Heart left ventricle (tissue), 16 donors: ENCODE results near the gene IFNAR1. TPM values are rescaled to one million over a fixed set of nuclear protein-coding genes. Genes with fewer than 3 reads are reported as not detected.

ENCODE experiments used
- ATAC-seq, 4 donors: fragments of 200-7000 bp; cut with Tn5 transposase; one replicate each; pipeline ENCODE4 v1.9.1; 2020 to 2022; ENCODE audit warnings: moderate library complexity in 4 of 4, mild to moderate bottlenecking in 3 of 4, moderate number of reproducible peaks in 1 of 4
- DNase-seq, 5 donors: peaks; one replicate each; pipeline ENCODE4 v3.0.0-alpha.2; 2020
- H3K27ac ChIP-seq, 12 donors: fragments of 200-600 bp; sonication (generic) in 4 of 12; one replicate each; pipeline versions ENCODE4 v1.5.0 to v1.8.0; 2016 to 2022; ENCODE audit warnings: mild to moderate bottlenecking in 2 of 12
- H3K27me3 ChIP-seq, 9 donors: fragments of 200-600 bp; sonication (generic) in 2 of 9; one replicate each; pipeline versions ENCODE4 v1.5.1 to v1.8.0; 2016 to 2022; ENCODE audit warnings: mild to moderate bottlenecking in 3 of 9
- H3K36me3 ChIP-seq, 9 donors: fragments of 200-600 bp; sonication (generic) in 2 of 9; one replicate each; pipeline versions ENCODE4 v1.5.0 to v1.8.0; 2018 to 2022; ENCODE audit warnings: mild to moderate bottlenecking in 2 of 9
- H3K4me1 ChIP-seq, 12 donors: fragments of 200-600 bp; sonication (generic) in 4 of 12; one replicate each; pipeline versions ENCODE4 v1.5.0 to v1.8.0; 2016 to 2022; ENCODE audit warnings: mild to moderate bottlenecking in 3 of 12
- H3K4me3 ChIP-seq, 12 donors: fragments of 200-600 bp; sonication (generic) in 4 of 12; one replicate each; pipeline versions ENCODE4 v1.5.0 to v1.8.0; 2017 to 2022; ENCODE audit warnings: mild to moderate bottlenecking in 9 of 12, moderate library complexity in 4 of 12
- H3K9me3 ChIP-seq, 12 donors: fragments of 200-600 bp; sonication (generic) in 4 of 12; one replicate each; pipeline versions ENCODE4 v1.5.0 to v1.8.0; 2016 to 2022; ENCODE audit warnings: mild to moderate bottlenecking in 1 of 12
- POLR2A ChIP-seq, 2 donors: fragments of 450-650 bp; IDR thresholded peaks; one replicate each; pipeline ENCODE4 v1.6.1; 2017; ENCODE audit warnings: antibody characterized with exemption in 2 of 2, mild to moderate bottlenecking in 2 of 2, moderate library complexity in 2 of 2
- WGBS, 4 donors: extraction: QIAGEN DNeasy Blood & Tissue Kit in 2 of 4; methylation state at CpG; one replicate each; pipeline versions ENCODE4 v1.1.5 to v1.1.7; 2013 to 2018; 5-methylcytosine and 5-hydroxymethylcytosine counted together
- intact Hi-C, 10 donors: fragments of 100-400 bp; cut with DNase I; formaldehyde crosslinking; loops; one replicate each; pipeline versions ENCODE4 v1.11.1 to v1.14.2; 2022
- polyA plus RNA-seq, 2 donors: library from polyadenylated mRNA; stranded (reverse); fragments of 200-250 nt; gene quantifications; one replicate each; pipeline ENCODE4 v1.2.3, GENCODE V29; 2013
- total RNA-seq, 9 donors: library from RNA; depleted of rRNA in 2 of 9; stranded (reverse); fragments of >200 nt in 2 of 9; fragmentation: NEBNext Ultra II Directional in 3 of 9; extraction: Animal tissue kit (Norgen Biotek cat#: 25700) in 3 of 9; gene quantifications; one replicate each; pipeline versions ENCODE4 v1.1.0 to v1.2.4, GENCODE V29; 2016 to 2023
- TF ChIP-seq, protein P1 (sequence below), 12 donors: fragments of 200-600 bp; sonication (generic) in 4 of 12; IDR thresholded peaks; one replicate each; pipeline versions ENCODE4 v1.5.0 to v1.8.0; 2018 to 2022; ENCODE audit warnings: antibody characterized with exemption in 12 of 12, mild to moderate bottlenecking in 5 of 12
- donor health status: ischemic (EF 13 %, LVEDD 7.1; RV severe dilation, severe dysfunction).
- donor health status: healthy with polysubstance abuse.
- donor health status: DM: no; HTN: yes; CAD: no.
- donor health status: DM: no; HTN: no; CAD: no.
- donor health status: ischemic (EF 25% LVEDD 6.9; RV normal size, moderate dysfunction).
- donor health status: ischemic (EF 25% LVEDD 5.7; RV mildly dilated, moderate dysfunction).
- donor health status: healthy.
- donor health status: DM: yes; HTN: yes; CAD: no.
- donor health status: ischemic (EF 35%, LVEDD 5.7; RV mildly dilated, moderate dysfunction).
- donor health status: nonischemic (EF 11% LVEDD 7.7; RV severe dilation, severe dysfunction).
- donor health status: DM: yes; HTN: yes; CAD: no.
- donor health status: PGD.
- donor health status: ischemic (EF 29% LVEDD 5.4; RV normal size, mild dysfunction).
- donor health status: nonischemic (EF 23%, LVEDD 6.1; RV moderate dilation, normal function).

Gene IFNAR1
- total and polyA plus RNA-seq, 11 donors: 6.5 to 38.9 (median 22.5) TPM

- H3K4me1 ChIP-seq: peaks cover 10 to 67% (median 36%) of the 10 kb centered on the region in 12 donors
- DNase-seq: no peak
- 82 to 90% (median 85%) methylated on average over 3 of the region's 3 CpGs for WGBS, 4 donors
- peaks cover 0 to 25% (median 6%) of the 10 kb centered on the region in 12 donors for H3K9me3 ChIP-seq
- peak in 3 of 4 donors; percentile 8 to 18 (median 9) for ATAC-seq
- H3K27me3 ChIP-seq: no peaks in the 10 kb centered on the region
- peaks cover 0 to 34% (median 7%) of the 10 kb centered on the region in 9 donors for H3K36me3 ChIP-seq
- no peak overlapping the region for H3K27ac ChIP-seq
- intact Hi-C loops: loop anchor here in 1 of 10 donors (5.0 kb wide), 1 partner anchor 63 kb away; the partner anchor contains the start of gene IL10RB
- no peak for TF ChIP-seq POLR2A (IDR thresholded peaks at IDR 0.05)
- TF ChIP-seq, protein P1, sequence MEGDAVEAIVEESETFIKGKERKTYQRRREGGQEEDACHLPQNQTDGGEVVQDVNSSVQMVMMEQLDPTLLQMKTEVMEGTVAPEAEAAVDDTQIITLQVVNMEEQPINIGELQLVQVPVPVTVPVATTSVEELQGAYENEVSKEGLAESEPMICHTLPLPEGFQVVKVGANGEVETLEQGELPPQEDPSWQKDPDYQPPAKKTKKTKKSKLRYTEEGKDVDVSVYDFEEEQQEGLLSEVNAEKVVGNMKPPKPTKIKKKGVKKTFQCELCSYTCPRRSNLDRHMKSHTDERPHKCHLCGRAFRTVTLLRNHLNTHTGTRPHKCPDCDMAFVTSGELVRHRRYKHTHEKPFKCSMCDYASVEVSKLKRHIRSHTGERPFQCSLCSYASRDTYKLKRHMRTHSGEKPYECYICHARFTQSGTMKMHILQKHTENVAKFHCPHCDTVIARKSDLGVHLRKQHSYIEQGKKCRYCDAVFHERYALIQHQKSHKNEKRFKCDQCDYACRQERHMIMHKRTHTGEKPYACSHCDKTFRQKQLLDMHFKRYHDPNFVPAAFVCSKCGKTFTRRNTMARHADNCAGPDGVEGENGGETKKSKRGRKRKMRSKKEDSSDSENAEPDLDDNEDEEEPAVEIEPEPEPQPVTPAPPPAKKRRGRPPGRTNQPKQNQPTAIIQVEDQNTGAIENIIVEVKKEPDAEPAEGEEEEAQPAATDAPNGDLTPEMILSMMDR (IDR thresholded peaks at IDR 0.05): no peak
- no peak overlapping the region for H3K4me3 ChIP-seq
These were observed 6.0 kb downstream of the IFNAR1 start for GRCh38 chr21:33330726-33331125.

DNA sequence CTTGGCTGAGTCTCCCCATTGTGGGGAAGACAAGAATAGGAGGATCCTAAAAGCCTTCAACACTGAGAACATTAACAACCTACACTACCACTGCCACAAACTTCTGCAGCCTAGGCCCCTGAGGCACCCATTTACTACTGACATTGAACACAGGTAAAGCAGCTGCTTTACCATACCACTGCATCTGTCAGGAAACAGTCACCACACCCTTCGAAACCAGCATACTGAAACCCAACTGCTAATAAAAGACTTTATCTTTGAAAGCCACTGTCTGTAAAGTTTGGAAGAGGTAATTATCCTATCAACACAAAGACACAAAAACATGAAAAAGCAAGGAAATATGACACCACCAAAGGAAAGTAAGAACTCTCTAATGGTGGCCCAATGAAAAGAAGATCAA is 7.4 kb downstream of the IFNAR1 start:
- Histone ChIP-seq H3K27ac (no peak overlapping the region), H3K27me3 (no peaks in the 10 kb centered on the region), H3K4me3 (no peak overlapping the region), H3K4me1 (peaks cover under 1 to 53% (median 22%) of the 10 kb centered on the region in 12 donors), H3K36me3 (peaks cover 0 to 41% (median 15%) of the 10 kb centered on the region in 9 donors), H3K9me3 (peaks cover 0 to 25% (median 6%) of the 10 kb centered on the region in 12 donors)
- TF ChIP-seq POLR2A (IDR thresholded peaks at IDR 0.05): no peak
- TF ChIP-seq, protein P1 (IDR thresholded peaks at IDR 0.05): no peak
- DNase-seq: no peak
- intact Hi-C loops: loop anchor here in 1 of 10 donors (5.0 kb wide), 1 partner anchor 65 kb away; the partner anchor contains the start of gene IL10RB
- WGBS, 4 donors: 91 to 100% (median 95%) methylated on average over 1 of the region's 1 CpG
- no peak for ATAC-seq

GRCh38 chr21:33334191-33334590 is 9.4 kb downstream of the IFNAR1 start:
- no peak for DNase-seq
- Histone ChIP-seq H3K27me3 (no peaks in the 10 kb centered on the region), H3K4me3 (no peak overlapping the region), H3K9me3 (peaks cover 0 to 25% (median 6%) of the 10 kb centered on the region in 12 donors), H3K36me3 (peaks cover 0 to 55% (median 24%) of the 10 kb centered on the region in 9 donors), H3K4me1 (peaks cover 0 to 36% (median 9%) of the 10 kb centered on the region in 12 donors), H3K27ac (no peak overlapping the region)
- intact Hi-C loops: loop anchor here in 1 of 10 donors (5.0 kb wide), 1 partner anchor 67 kb away; the partner anchor contains the start of gene IL10RB
- no peak for TF ChIP-seq POLR2A (IDR thresholded peaks at IDR 0.05)
- TF ChIP-seq, protein P1 (IDR thresholded peaks at IDR 0.05): no peak
- 72 to 85% (median 72%) methylated on average over 4 of the region's 4 CpGs for WGBS, 4 donors
- ATAC-seq: no peak

DNA sequence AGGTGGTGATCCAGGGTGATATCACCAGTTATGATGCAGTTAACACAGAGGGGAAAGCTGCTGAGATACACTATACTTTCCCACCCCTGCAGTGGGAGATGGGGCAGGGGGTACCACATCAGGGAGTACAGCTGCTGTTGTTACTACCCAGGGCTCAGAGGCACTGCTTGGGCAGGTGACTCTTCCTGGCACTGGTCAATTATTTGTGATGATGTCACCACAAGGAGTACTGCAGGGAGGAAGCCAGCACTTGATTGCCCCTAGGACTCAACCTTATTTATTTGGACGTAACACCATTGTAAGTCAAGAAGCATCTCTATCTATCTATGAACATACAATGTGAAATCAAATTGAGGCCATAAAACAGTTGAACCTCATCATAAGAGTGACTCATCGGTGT is 10.1 kb downstream of the IFNAR1 start:
- Histone ChIP-seq H3K4me3 (no peak overlapping the region), H3K36me3 (peaks cover 0 to 55% (median 24%) of the 10 kb centered on the region in 9 donors), H3K4me1 (peaks cover 0 to 36% (median 10%) of the 10 kb centered on the region in 12 donors), H3K27ac (no peak overlapping the region), H3K9me3 (peaks cover 0 to 25% (median 6%) of the 10 kb centered on the region in 12 donors), H3K27me3 (no peaks in the 10 kb centered on the region)
- ATAC-seq (no peak), DNase-seq (no peak)
- no peak for TF ChIP-seq POLR2A (IDR thresholded peaks at IDR 0.05)
- TF ChIP-seq, protein P1 (IDR thresholded peaks at IDR 0.05): no peak
- 78 to 89% (median 81%) methylated on average over 2 of the region's 2 CpGs for WGBS, 4 donors
- intact Hi-C loops: loop anchor here in 1 of 10 donors (5.0 kb wide), 1 partner anchor 68 kb away; the partner anchor contains the start of gene IL10RB
